NCI-H748 treated with DMSO at 0.1 percent for 48 hours (cell line): ENCODE measurements around the gene ATF3.
"Not testable (repeated sequence)": the region's sequence is repeated elsewhere in the genome, so short reads cannot be mapped to it uniquely, and the experiment has no call there.

Experiments
- DNase-seq: peaks from one replicate; lab custom pipeline; 2025; lab: John Stamatoyannopoulos, UW

ATF3 gene

GRCh38 chr1:212651977-212652376 lies 43.4 kb downstream of the ATF3 start:
- no peak for DNase-seq

- DNase-seq = no peak
Observed at GRCh38 chr1:212652609-212653008, 44.0 kb downstream of the ATF3 start.

GRCh38 chr1:212655668-212656440 lies 47.3 kb downstream of the ATF3 start:
- no peak for DNase-seq

GRCh38 chr1:212656730-212657129 lies 48.2 kb downstream of the ATF3 start:
- DNase-seq = no peak

- not testable (repeated sequence) for DNase-seq
Observed at GRCh38 chr1:212658250-212658649, 49.7 kb downstream of the ATF3 start.

- DNase-seq = no peak
Observed at GRCh38 chr1:212664409-212665199, 56.0 kb downstream of the ATF3 start.

GRCh38 chr1:212665241-212666115 lies 56.9 kb downstream of the ATF3 start:
- DNase-seq = peak; percentile 21

GRCh38 chr1:212666116-212666775 lies 57.7 kb downstream of the ATF3 start:
- no peak for DNase-seq

GRCh38 chr1:212667223-212668139 lies 58.9 kb downstream of the ATF3 start:
- no peak for DNase-seq

GRCh38 chr1:212668477-212668876 lies 59.9 kb downstream of the ATF3 start:
- no peak for DNase-seq

GRCh38 chr1:212669102-212669501 lies 60.5 kb downstream of the ATF3 start:
- DNase-seq = no peak

GRCh38 chr1:212669600-212669999 lies 61.0 kb downstream of the ATF3 start:
- DNase-seq = no peak

- DNase-seq = no peak
Observed at GRCh38 chr1:212670301-212670700, 61.7 kb downstream of the ATF3 start.
